SW 1271 (cell line): ENCODE data around the gene TIAM1.

Source experiments
- DNase-seq, 2 experiments: peaks; one replicate each; lab custom pipeline; 2025; lab: John Stamatoyannopoulos, UW

Gene TIAM1

DNA sequence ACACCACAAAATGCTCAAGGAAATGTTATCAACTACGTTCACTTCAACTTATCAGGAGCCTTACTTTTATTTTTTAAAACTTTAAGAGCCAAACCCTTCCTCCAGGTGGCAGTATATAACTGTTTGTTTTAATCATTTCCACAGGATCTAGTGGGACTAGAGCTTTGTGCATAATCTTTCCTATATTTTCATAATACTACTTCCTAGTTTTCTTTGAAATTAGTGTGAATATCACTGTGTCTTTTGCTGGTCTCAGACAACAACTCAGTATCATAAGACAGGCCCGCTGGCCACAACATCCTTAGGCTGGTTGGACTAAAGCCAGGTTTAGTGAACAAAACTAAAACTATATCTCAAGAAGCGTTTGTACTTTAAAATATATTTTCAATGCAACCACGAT, 145.5 kb downstream of the TIAM1 start:
- peak in 1 of 2 experiments; percentile 53 for DNase-seq

DNA sequence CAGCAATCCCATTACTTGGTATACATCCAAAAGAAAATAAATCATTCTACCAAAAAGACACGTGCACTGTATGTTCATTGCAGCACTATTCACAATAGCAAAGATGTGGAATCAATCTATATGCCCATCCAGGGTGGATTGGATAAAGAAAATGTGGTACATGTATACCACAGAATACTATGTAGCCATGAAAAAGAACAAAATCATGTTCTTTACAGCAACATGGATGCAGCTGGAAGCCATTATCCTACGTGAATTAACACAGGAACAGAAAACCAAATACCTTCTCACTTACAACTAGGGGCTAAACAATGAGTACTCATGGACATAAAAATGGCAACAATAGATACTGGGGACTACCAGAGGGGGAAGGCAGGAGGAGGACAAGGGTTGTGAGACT, 147.3 kb downstream of the TIAM1 start:
- DNase-seq, result no peak

GRCh38 chr21:31195334-31196015, 148.6 kb downstream of the TIAM1 start:
- no peak for DNase-seq

DNA sequence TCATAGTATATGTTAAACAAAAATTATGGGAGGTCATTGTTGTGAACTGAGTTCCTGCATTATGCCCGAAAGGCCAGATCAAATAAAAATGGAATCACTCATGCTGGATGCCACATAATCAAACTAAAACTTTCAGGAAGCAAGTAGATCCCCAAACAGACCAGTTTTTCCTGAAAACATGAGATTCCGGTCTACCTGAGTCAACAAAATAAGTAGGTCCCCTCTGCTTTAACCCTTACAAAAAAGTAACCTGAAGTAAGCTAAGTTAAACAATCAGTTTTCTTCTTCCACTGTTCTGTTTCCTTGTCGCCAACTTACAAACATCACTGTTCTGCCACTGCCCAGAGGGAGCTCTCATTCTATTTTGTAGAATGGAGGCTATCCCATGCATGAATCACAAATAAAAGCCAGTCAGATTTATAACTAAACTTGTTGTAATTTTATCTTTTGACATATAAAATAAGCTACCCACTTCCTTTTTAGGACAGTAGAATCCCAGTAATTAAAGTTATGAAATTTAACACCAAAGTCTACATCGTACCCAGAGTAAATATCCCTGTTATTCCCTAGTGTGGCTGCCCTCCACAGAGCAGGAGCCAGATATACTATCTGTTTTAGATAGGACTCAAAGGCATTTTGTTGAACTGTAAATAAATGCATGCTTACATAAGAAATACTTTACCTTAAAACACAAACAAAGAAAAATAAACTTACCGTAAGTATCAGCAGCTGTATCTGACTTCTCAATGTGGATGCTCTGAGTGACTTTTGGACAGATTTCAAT, 149.4 kb downstream of the TIAM1 start:
- no peak for DNase-seq

GRCh38 chr21:31193761-31194160, 150.3 kb downstream of the TIAM1 start:
- no peak for DNase-seq

GRCh38 chr21:31191553-31191952, 152.5 kb downstream of the TIAM1 start:
- DNase-seq, result no peak

GRCh38 chr21:31190516-31190915, 153.5 kb downstream of the TIAM1 start:
- DNase-seq, result no peak

DNA sequence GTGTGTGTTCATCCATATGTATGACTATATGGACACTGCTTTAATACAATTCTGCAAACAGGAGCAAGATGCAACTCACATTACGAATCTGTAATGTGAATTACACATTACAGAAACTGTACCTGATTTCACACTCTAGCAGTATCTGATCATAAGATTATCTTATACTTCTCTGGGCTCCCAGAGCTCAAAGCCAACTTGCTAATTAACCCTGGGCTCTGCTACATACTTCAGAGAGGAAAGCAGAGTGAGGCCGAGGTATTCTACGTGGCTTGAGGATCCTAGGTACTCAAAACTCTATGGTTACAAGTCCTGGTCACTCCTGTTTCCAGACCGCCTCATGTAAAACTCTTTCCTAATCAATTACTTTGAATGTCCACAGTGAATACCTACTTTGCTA, 156.6 kb downstream of the TIAM1 start:
- DNase-seq, result no peak

- DNase-seq, result no peak
Observed at GRCh38 chr21:31186916-31187315, 157.1 kb downstream of the TIAM1 start.

DNA sequence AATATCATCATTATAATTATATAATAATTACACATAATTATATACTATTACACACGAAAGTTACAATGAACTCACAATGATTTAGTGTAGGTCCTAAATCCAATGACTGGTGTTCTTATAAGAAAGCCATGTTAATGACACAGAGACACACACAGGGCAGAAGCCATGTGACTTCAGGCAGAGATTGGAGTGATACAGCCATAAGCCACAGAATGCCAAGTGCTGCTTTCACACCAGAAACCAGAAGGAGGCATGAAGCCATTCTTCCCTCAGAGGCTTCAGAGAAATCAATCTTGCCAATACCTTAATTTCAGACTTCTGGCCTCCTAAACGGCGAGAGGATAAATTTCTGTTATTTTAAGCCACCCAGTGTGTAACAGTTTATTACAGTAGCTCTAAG, 158.4 kb downstream of the TIAM1 start:
- no peak for DNase-seq

DNA sequence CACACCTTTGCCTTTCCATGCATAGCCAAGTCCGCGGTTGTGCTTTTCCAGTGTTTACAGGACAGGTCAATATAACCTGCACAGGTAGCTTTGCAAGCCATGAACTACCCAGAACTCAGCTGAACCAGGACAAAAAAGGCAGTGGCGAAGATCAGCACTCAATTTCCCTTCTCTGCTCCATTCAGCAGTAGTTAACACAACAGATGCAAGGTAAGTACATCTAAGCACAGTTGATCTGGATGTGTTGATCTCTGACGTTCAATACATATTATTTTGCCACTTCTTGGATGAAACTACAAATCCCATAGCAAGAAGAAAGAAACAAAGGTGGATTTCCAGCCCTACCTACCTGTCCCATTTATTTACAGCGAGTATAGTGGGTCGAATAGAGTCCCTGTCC, 159.2 kb downstream of the TIAM1 start:
- DNase-seq, result no peak

GRCh38 chr21:31184459-31184858, 159.6 kb downstream of the TIAM1 start:
- no peak for DNase-seq

GRCh38 chr21:31182231-31183140, 161.6 kb downstream of the TIAM1 start:
- no peak for DNase-seq

- DNase-seq, result no peak
Observed at GRCh38 chr21:31181082-31181750, 162.8 kb downstream of the TIAM1 start.

- peak in 1 of 2 experiments; percentile 19 for DNase-seq
Observed at GRCh38 chr21:31180256-31181081, 163.6 kb downstream of the TIAM1 start.

DNA sequence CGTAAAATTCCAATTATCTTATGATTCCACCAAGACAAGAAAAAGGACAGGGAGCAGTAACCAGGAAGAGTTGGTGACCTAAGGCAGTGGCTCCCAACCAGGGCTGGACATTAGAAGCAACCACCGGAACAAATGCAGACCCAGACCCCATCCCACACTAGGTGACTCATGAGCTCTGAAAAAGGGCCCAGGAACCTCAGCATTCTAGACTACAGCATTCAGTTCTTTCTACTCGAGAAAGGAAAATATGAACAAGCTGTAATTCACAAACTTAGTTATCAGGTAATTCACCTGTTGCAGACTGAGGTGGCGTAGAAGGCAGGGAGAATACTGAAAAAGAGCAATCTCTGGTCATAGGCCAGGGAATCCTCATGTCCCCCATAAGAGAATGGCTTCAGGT, 167.3 kb downstream of the TIAM1 start:
- DNase-seq, result no peak

- DNase-seq, result no peak
Observed at GRCh38 chr21:31176080-31176551, 167.9 kb downstream of the TIAM1 start.

GRCh38 chr21:31173881-31174555, 170.0 kb downstream of the TIAM1 start:
- DNase-seq, result no peak

GRCh38 chr21:31172328-31172727, 171.7 kb downstream of the TIAM1 start:
- DNase-seq, result no peak
